Endothelial cell of umbilical vein (primary cell): Measurements from ENCODE around the gene NSUN4. TPM values are rescaled to one million over a fixed set of nuclear protein-coding genes. Genes with fewer than 3 reads are reported as not detected.
A peak's percentile ranks its signal among the peaks of the same experiment; 100 is the strongest.

Experiments
- BruUV-seq: library from RNA; stranded (reverse); fragments of 400-500 nt; replicated peaks from 2 replicates; lab custom pipeline; 2021; lab: Mats Ljungman, UMichigan
- CTCF ChIA-PET: fragments of 300-600, 350-600 bp; sonication (Branson Sonifier 250); formaldehyde crosslinking; loops from one replicate; lab custom pipeline; 2021; ENCODE audit warnings: antibody characterized with exemption, inconsistent platforms; lab: Charles Lee
- POLR2A ChIA-PET: fragments of 300-600, 350-600 bp; sonication (Branson Sonifier 250); formaldehyde crosslinking; loops from one replicate; lab custom pipeline; 2021; ENCODE audit warnings: antibody characterized with exemption, inconsistent platforms; lab: Charles Lee
- DNase-seq: peaks from one replicate; pipeline ENCODE4 v3.0.0-alpha.2; 2011; ENCODE audit warnings: low read depth, low spot score
- FAIRE-seq: peaks from 2 replicates; lab custom pipeline; 2011; peaks lifted over from hg19 to GRCh38; lab: Jason Lieb, UNC
- H2AFZ ChIP-seq: 2 replicates; pipeline ENCODE4 v1.6.0; 2012; ENCODE audit warnings: low read depth, low read length, control low read depth, inconsistent platforms
- H3K27ac ChIP-seq: 2 replicates; pipeline ENCODE4 v1.5.1; 2011; ENCODE audit warnings: low read depth, mild to moderate bottlenecking, control low read depth, low read length, moderate library complexity; ENCODE audit not compliant: insufficient read depth
- H3K27me3 ChIP-seq, 2 experiments: 2 replicates each; pipeline versions ENCODE4 v1.6.0 to v1.6.1; 2011; ENCODE audit warnings: low read length in 2 of 2, mixed read lengths in 1 of 2; ENCODE audit not compliant: control insufficient read depth in 2 of 2, insufficient read depth in 2 of 2
- H3K36me3 ChIP-seq, 2 experiments: 2 replicates in 1 of 2; 3 replicates in 1 of 2; pipeline ENCODE4 v1.5.1; 2011; ENCODE audit warnings: low read length in 2 of 2, mild to moderate bottlenecking in 1 of 2, moderate library complexity in 1 of 2; ENCODE audit not compliant: control insufficient read depth in 2 of 2, insufficient read depth in 2 of 2; ENCODE audit errors: extremely low read depth in 1 of 2
- H3K4me1 ChIP-seq: 3 replicates; pipeline ENCODE4 v1.5.1; 2011; ENCODE audit warnings: mild to moderate bottlenecking, low read length; ENCODE audit not compliant: control insufficient read depth, insufficient read depth; ENCODE audit errors: extremely low read depth
- H3K4me2 ChIP-seq: 2 replicates; pipeline ENCODE4 v1.6.1; 2011; ENCODE audit warnings: low read length, control low read depth, mixed read lengths; ENCODE audit not compliant: insufficient read depth
- H3K4me3 ChIP-seq, 3 experiments: fragments of 200-600 bp in 1 of 3; sonication (generic), shearing (Covaris generic) in 1 of 3; replicated peaks in 1 of 3; 2 replicates each; pipeline ENCODE4 v1.5.1; 2011 to 2016; ENCODE audit warnings: control low read depth in 3 of 3, low read length in 3 of 3, mild to moderate bottlenecking in 2 of 3, inconsistent platforms in 1 of 3, low read depth in 1 of 3, moderate library complexity in 1 of 3; ENCODE audit not compliant: insufficient read depth in 1 of 3
- H3K79me2 ChIP-seq: 2 replicates; pipeline ENCODE4 v1.6.0; 2012; ENCODE audit warnings: low read length, inconsistent platforms; ENCODE audit not compliant: control insufficient read depth, insufficient read depth
- H3K9ac ChIP-seq: replicated peaks from 2 replicates; pipeline ENCODE3; 2011; ENCODE audit warnings: low read length, control low read depth; ENCODE audit not compliant: insufficient read depth; ENCODE audit errors: extremely low read depth
- H3K9me1 ChIP-seq: replicated peaks from 3 replicates; pipeline ENCODE4 v1.6.0; 2011; ENCODE audit warnings: mild to moderate bottlenecking, low read length; ENCODE audit not compliant: control insufficient read depth, insufficient read depth; ENCODE audit errors: extremely low read depth
- H3K9me3 ChIP-seq: replicated peaks from 2 replicates; pipeline ENCODE4 v1.5.1; 2012; ENCODE audit warnings: low read length, inconsistent platforms; ENCODE audit not compliant: control insufficient read depth, insufficient read depth
- H4K20me1 ChIP-seq: replicated peaks from 2 replicates; pipeline ENCODE3; 2011; ENCODE audit warnings: mild to moderate bottlenecking, low read length; ENCODE audit not compliant: control insufficient read depth, insufficient read depth; ENCODE audit errors: extremely low read depth
- CTCF ChIP-seq, 2 donors: IDR thresholded peaks; 1 replicate in 1 of 2; 2 replicates in 1 of 2; pipeline ENCODE4 v1.5.1; 2011; ENCODE audit warnings: low read length in 2 of 2, mild to moderate bottlenecking in 2 of 2, moderate library complexity in 2 of 2, control low read depth in 1 of 2, inconsistent platforms in 1 of 2, low read depth in 1 of 2; ENCODE audit not compliant: insufficient read depth in 1 of 2; ENCODE audit errors: extremely low read depth in 1 of 2
- EZH2 ChIP-seq: IDR thresholded peaks from 2 replicates; pipeline ENCODE4 v1.6.1; 2012; ENCODE audit warnings: borderline replicate concordance, low read depth, mild to moderate bottlenecking, moderate library complexity, low read length, inconsistent platforms; ENCODE audit not compliant: severe bottlenecking
- FOS ChIP-seq: IDR thresholded peaks from 2 replicates; pipeline ENCODE4 v1.6.1; 2011; ENCODE audit warnings: mild to moderate bottlenecking, low read length, moderate library complexity, borderline replicate concordance; ENCODE audit not compliant: insufficient read depth
- GATA2 ChIP-seq: IDR thresholded peaks from 2 replicates; pipeline ENCODE4 v1.7.0; 2011; ENCODE audit warnings: low read depth, mild to moderate bottlenecking, moderate library complexity, mixed read lengths, low read length; ENCODE audit not compliant: insufficient read length, insufficient read depth
- JUN ChIP-seq: IDR thresholded peaks from 2 replicates; pipeline ENCODE4 v1.6.1; 2011; ENCODE audit warnings: borderline replicate concordance, low read depth; ENCODE audit not compliant: insufficient read length, insufficient read depth
- MAX ChIP-seq: IDR thresholded peaks from 2 replicates; pipeline ENCODE4 v1.6.1; 2011; ENCODE audit not compliant: insufficient read depth, insufficient read length
- MYC ChIP-seq: IDR thresholded peaks from one replicate; pipeline ENCODE4 v1.6.1; 2011; ENCODE audit warnings: mild to moderate bottlenecking, low read depth, low read length
- POLR2A ChIP-seq: IDR thresholded peaks from 2 replicates; pipeline ENCODE4 v1.6.1; 2012; ENCODE audit warnings: low read depth, mild to moderate bottlenecking, control low read depth, low read length
- POLR2AphosphoS5 ChIP-seq: IDR thresholded peaks from 2 replicates; pipeline ENCODE4 v1.6.1; 2012; ENCODE audit warnings: low read depth, mild to moderate bottlenecking, control low read depth, low read length, moderate library complexity; ENCODE audit not compliant: insufficient read depth
- dilution Hi-C: fragments of 300-500 bp; cut with MboI; formaldehyde crosslinking; loops from one replicate; pipeline ENCODE4 v1.15.0; 2019; ENCODE audit warnings: low sequenced_read_pairs; ENCODE audit not compliant: extremely low pct_ligation_motif_present
- intact Hi-C: fragments of 100-400 bp; cut with micrococcal nuclease; formaldehyde crosslinking; loops from one replicate; pipeline ENCODE4 v1.10.0; 2022
- polyA plus RNA-seq, 4 experiments: library from polyadenylated mRNA; depleted of rRNA in 3 of 4; stranded (reverse) in 3 of 4; unstranded in 1 of 4; fragments of >200 nt; gene quantifications; 2 replicates each; pipeline versions ENCODE4 v1.2.1 to v1.2.3, GENCODE V29; 2011 to 2012; ENCODE audit warnings: missing spikeins in 1 of 4
- total RNA-seq: library from RNA; stranded (reverse); gene quantifications from 2 replicates; pipeline ENCODE4 v1.2.3, GENCODE V29; 2021

NSUN4 gene
- total and polyA plus RNA-seq, 2 donors (not counting 3 experiments of a cell fraction or from before 2014, with no cell fraction given): 21.6 to 23.4 TPM

GRCh38 chr1:46341222-46342083 lies 846 bp downstream of the NSUN4 start:
- Histone ChIP-seq H3K9me1 (no peaks in the 10 kb centered on the region), H3K4me2 (peak overlapping the region; percentile 47), H3K4me3 (peak overlapping the region in 2 of 3 experiments; percentile 89 to 91), H3K27me3 (no peaks in the 10 kb centered on the region), H3K4me1 (peaks cover 10% of the 10 kb centered on the region), H3K79me2 (peaks cover 24% of the 10 kb centered on the region), H4K20me1 (no peaks in the 10 kb centered on the region), H3K9ac (peak overlapping the region; percentile 89), H3K27ac (peak overlapping the region; percentile 88), H3K36me3 (peaks cover 0 to 8% of the 10 kb centered on the region in 2 experiments), H3K9me3 (no peaks in the 10 kb centered on the region), H2AFZ (peak overlapping the region; percentile 61)
- dilution Hi-C loops (no loop called here), intact Hi-C loops (loop anchor here (1.0 to 5.0 kb wide), 2 partner anchors 94 to 159 kb away; partner anchors contain the start of gene RAD54L)
- POLR2A ChIA-PET: no interaction called here
- FAIRE-seq (no peak), DNase-seq (no peak)
- BruUV-seq: no TSS peak
- TF ChIP-seq FOS (no peak), CTCF (IDR thresholded peaks at IDR 0.05; ENCODE audit: extremely low read depth in 1 of 2, insufficient read depth in 1 of 2, low read depth in 1 of 2, low read length in 2 of 2) (no peak), MYC (no peak), MAX (no peak), POLR2A (no peak), POLR2AphosphoS5 (no peak), GATA2 (no peak), EZH2 (no peak), JUN (no peak)
- CTCF ChIA-PET: interaction anchor here (0.7 to 1.9 kb wide), 6 partner anchors 12 to 96 kb away, joined by 3 to 17 read pairs (median 4); partner anchors contain the start of genes LRRC41, RAD54L and UQCRH
